ENCODE data around the gene HERPUD2. TPM values are rescaled to one million over a fixed set of nuclear protein-coding genes. Genes with fewer than 3 reads are reported as not detected.
A peak's percentile ranks its signal among the peaks of the same experiment; 100 is the strongest.
"Not testable (repeated sequence)": the region's sequence is repeated elsewhere in the genome, so short reads cannot be mapped to it uniquely, and the experiment has no call there.

HERPUD2 gene
- total RNA-seq, 1 donor from 2014 or later: 36.1 TPM

DNA sequence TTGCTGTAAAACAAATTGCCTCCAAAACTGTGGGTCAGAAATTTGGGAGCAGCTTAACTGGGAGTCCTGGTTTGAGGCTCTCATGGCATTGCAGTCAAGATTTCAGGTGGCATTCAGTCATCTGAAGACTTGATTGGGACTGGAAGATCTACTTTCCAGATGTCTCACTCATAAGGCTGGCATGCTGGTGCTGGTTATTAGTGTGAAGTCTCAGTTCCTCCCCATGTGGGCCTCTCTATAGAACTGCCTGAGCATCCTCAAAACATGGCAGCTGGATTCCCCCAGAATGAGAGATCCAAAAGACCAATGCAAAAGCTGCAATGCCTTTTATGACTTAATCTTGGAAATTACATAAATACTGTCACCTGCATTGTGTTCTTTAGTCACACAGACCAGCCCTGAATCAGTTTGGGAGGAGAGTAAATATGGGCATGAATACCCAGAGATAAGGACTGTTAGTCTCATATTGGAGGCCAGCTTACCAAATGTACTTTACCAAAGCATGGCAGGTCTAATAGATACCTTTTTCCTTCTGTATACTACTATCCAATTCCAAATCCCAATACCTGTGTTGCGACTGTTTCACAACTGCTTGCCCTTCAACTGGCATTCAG, 6.5 kb upstream of the HERPUD2 start:
- H3K27me3 ChIP-seq (ENCODE audit: control insufficient read depth, insufficient read depth, low read length): no peaks in the 10 kb centered on the region
- FAIRE-seq: no peak
- TF ChIP-seq, protein P1, sequence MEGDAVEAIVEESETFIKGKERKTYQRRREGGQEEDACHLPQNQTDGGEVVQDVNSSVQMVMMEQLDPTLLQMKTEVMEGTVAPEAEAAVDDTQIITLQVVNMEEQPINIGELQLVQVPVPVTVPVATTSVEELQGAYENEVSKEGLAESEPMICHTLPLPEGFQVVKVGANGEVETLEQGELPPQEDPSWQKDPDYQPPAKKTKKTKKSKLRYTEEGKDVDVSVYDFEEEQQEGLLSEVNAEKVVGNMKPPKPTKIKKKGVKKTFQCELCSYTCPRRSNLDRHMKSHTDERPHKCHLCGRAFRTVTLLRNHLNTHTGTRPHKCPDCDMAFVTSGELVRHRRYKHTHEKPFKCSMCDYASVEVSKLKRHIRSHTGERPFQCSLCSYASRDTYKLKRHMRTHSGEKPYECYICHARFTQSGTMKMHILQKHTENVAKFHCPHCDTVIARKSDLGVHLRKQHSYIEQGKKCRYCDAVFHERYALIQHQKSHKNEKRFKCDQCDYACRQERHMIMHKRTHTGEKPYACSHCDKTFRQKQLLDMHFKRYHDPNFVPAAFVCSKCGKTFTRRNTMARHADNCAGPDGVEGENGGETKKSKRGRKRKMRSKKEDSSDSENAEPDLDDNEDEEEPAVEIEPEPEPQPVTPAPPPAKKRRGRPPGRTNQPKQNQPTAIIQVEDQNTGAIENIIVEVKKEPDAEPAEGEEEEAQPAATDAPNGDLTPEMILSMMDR (IDR thresholded peaks at IDR 0.05; ENCODE audit: insufficient read depth, low read length, severe bottlenecking): no peak
- no peak for DNase-seq (ENCODE audit: low read depth)
- H3K36me3 ChIP-seq (ENCODE audit: control insufficient read depth, insufficient read depth, low read length): no peaks in the 10 kb centered on the region
- no peak overlapping the region for H3K4me3 ChIP-seq (ENCODE audit: low read depth, low read length)

DNA sequence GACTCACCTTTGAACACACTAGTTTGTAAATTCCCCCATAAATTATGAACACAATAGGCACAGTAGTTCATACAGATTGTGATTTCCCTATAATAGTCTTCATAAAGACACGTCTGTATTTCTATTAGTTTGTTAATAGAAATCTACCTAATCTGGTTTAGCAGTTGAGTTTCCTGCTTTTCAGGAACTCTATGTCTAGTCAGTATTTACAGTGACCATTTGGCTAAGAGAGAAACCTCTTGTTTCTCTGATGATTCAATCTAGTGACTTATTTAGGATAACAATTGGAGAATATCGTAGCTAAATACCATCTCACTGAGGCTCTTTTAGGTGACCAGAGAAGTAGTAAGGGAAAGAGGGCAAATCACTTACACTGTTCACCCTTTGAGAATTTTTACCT, 5.9 kb upstream of the HERPUD2 start:
- TF ChIP-seq, protein P1 (IDR thresholded peaks at IDR 0.05; ENCODE audit: insufficient read depth, low read length, severe bottlenecking): no peak
- no peak for FAIRE-seq
- peak; percentile 60 for DNase-seq (ENCODE audit: low read depth)

DNA sequence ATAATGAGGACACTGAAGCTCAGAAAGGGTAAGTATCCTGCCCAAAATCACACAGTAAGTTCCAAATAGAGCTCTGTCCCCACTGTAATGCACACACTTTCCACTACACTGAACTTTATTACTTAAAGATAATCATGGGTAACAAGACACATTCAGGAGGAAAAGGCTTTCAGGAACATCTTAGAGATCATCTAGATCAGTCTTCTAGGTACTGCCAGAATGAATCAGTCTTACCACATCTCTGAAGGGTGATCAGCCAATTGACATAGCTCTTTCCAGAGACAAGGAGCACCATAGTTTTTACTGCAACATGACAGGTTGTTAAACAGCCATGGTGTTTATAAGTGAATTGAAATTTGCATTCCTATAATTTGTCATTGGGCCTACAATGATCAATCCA, 5.4 kb upstream of the HERPUD2 start:
- TF ChIP-seq, protein P1 (IDR thresholded peaks at IDR 0.05; ENCODE audit: insufficient read depth, low read length, severe bottlenecking): no peak
- no peaks in the 10 kb centered on the region for H3K36me3 ChIP-seq (ENCODE audit: control insufficient read depth, insufficient read depth, low read length)
- H3K27me3 ChIP-seq (ENCODE audit: control insufficient read depth, insufficient read depth, low read length): no peaks in the 10 kb centered on the region
- DNase-seq (ENCODE audit: low read depth) (no peak), FAIRE-seq (no peak)
- H3K4me3 ChIP-seq (ENCODE audit: low read depth, low read length): no peak overlapping the region

More for the DNA sequence above, 5.9 kb upstream of the HERPUD2 start:
- no peaks in the 10 kb centered on the region for H3K27me3 ChIP-seq (ENCODE audit: control insufficient read depth, insufficient read depth, low read length)
- no peaks in the 10 kb centered on the region for H3K36me3 ChIP-seq (ENCODE audit: control insufficient read depth, insufficient read depth, low read length)
- H3K4me3 ChIP-seq (ENCODE audit: low read depth, low read length): no peak overlapping the region

DNA sequence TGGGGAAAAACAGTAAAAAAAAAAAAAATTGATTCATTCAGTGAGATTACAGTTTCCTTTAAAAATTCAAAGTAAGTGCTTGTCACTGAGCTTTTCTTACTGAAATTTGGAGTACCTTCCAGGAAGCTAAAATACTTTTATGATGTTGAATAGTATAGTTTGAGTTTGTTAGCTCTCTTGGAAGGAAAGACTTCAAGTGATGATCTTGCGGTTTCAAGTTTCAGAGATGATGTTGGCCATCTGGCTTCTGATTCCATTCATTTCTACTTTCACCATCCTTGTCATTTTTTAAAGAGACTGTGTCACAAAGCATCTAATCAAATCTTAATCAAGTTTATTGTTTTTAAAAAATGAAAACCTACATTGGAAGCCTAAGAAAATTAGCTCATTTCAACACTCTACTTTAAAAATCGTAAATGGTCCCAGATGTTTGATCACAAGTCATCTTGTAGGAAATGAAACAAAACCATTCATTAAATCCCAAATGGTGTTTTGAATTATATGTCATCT, 4.9 kb upstream of the HERPUD2 start:
- TF ChIP-seq, protein P1 (IDR thresholded peaks at IDR 0.05; ENCODE audit: insufficient read depth, low read length, severe bottlenecking): no peak
- FAIRE-seq: no peak
- Histone ChIP-seq H3K36me3 (ENCODE audit: control insufficient read depth, insufficient read depth, low read length) (no peaks in the 10 kb centered on the region), H3K4me3 (ENCODE audit: low read depth, low read length) (no peak overlapping the region), H3K27me3 (ENCODE audit: control insufficient read depth, insufficient read depth, low read length) (no peaks in the 10 kb centered on the region)
- DNase-seq (ENCODE audit: low read depth): no peak

DNA sequence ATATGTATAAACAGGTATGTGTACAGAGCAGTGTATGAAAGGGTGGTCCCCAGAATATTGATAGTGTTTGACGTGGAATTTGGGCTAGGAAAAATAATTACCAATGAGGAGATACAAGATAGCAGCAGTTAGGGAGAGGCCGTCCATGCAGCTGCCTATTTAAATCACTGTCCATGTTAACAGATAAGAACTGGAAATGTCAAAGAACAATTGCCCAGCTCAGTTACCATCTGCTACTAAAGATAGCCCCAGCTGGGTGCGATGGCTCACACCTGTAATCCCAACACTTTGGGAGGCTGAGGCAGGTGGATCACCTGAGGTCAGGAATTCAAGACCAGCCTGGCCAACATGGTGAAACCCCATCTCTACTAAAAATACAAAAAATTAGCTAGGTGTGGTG, 3.4 kb upstream of the HERPUD2 start:
- H3K36me3 ChIP-seq (ENCODE audit: control insufficient read depth, insufficient read depth, low read length); H3K27me3 ChIP-seq (ENCODE audit: control insufficient read depth, insufficient read depth, low read length); H3K4me3 ChIP-seq (ENCODE audit: low read depth, low read length); DNase-seq (ENCODE audit: low read depth); FAIRE-seq: not testable (repeated sequence)

DNA sequence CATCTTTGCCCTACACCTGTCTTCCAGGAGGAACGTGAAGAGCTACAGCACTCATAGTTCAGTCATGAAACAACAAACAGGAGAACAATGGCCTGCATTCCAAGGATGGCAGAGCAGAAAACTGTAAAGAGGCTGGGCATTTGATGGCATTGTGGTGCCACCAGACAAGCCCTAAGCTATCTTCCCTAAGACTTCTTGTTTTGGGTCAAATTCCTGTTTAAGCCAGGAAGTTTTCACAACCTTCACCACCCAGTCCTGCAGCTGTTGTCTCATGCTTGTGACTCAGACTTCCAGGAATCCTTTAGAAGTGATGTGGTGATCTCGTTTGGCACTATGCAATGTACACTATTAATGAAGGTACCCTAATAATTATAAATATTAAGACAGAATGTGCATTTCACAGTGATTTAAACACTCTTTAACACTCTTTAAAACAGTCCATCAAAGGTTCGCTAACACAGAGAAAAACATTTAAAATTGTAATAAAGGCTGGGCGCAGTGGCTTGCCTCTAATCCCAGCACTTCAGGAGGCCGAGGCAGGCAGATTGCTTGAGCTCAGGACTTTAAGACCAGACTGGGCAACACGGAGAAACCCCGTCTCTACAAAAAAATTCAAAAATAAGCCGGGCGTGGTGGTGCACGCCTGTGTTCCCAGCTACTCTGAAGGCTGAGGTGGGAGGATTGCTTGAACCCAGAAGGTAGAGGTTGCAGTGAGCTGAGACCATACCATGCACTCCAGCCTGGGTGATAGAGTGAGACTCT, 2.7 kb upstream of the HERPUD2 start:
- no peak for FAIRE-seq

More for the DNA sequence above, 2.7 kb upstream of the HERPUD2 start:
- H3K36me3 ChIP-seq (ENCODE audit: control insufficient read depth, insufficient read depth, low read length): no peaks in the 10 kb centered on the region
- TF ChIP-seq, protein P1 (IDR thresholded peaks at IDR 0.05; ENCODE audit: insufficient read depth, low read length, severe bottlenecking): no peak
- no peaks in the 10 kb centered on the region for H3K27me3 ChIP-seq (ENCODE audit: control insufficient read depth, insufficient read depth, low read length)
- no peak overlapping the region for H3K4me3 ChIP-seq (ENCODE audit: low read depth, low read length)
- peak; percentile 83 for DNase-seq (ENCODE audit: low read depth)

Data from bronchial epithelial cell (primary cell).